LNCAP (cell line): ENCODE results near the gene AGGF1.

ENCODE experiments used
- CTCF ChIP-seq: fragments of 450-650 bp; IDR thresholded peaks from 2 replicates; pipeline ENCODE4 v1.5.1; 2017; ENCODE audit warnings: mild to moderate bottlenecking

AGGF1 gene

DNA sequence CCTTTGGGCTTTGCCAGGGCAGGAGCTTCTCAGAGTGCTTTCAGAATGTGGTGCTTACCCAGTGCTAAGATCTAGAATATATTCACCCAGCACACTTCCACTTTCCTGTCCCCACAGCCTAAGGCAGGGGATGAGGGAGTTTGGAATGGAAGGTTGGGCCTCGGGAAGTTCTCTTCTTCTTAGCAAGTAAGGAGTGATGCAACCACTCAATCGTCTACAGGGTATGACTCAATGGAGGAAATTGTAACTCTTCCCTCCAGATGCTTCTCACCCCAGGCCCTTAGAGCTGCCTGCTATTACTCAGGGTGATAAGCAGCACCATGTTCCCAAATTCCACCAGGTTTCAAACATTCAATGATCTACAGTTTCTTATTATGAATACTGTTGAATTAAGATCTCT is 30.8 kb upstream of the AGGF1 start:
- TF ChIP-seq CTCF = no peak

DNA sequence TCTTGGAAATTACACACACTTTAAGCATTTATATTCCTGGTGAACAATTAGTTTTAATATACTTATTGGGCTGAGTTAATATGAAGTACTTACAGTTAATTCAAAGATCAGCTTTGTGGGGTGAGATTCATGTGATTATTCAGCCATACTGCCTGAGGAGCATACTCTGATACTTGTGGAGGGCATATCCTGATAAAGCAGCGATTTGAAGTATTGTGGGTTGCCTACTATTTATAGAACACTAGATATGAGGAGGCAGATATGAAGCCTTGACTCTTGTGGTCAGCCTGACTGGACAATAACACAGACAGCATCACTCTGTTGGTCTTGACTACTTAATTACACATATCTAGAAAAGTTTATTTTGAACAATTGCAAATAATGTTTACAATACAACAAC is 27.0 kb upstream of the AGGF1 start:
- TF ChIP-seq CTCF = no peak

DNA sequence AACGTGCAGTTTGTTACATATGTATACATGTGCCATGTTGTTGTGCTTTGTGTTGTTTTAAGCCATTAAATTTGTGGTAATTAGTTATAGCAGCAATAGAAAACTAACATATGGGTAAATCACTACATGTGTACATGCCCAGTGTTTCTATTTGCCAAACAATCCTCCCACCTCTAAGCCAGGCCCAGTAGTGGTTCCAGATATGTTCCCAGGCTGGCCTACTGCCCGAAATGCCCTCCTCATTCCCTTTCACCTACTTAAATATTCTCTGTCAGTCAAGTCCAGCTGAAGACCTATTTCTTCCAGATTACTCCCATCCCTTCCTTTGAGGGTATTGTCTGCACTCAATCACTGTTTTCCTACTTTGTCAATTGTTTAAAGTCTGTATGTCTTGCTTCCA is 24.1 kb upstream of the AGGF1 start:
- no peak for TF ChIP-seq CTCF

DNA sequence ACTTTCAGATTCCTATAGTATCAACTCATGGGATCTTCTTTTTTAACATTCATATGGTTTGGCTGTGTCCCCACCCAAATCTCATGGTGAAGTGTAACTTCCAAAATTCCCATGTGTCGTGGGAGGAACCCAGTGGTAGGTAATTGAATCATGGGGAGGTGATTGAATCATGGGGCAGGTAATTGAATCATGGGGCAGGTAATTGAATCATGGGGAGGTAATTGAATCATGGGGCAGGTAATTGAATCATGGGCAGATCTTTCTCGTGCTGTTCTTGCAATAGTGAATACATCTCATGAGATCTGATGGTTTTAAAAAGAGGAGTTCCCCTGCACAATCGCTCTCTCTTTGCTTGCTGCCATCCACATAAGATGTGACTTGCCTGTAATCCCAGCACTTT is 21.8 kb upstream of the AGGF1 start:
- no peak for TF ChIP-seq CTCF

DNA sequence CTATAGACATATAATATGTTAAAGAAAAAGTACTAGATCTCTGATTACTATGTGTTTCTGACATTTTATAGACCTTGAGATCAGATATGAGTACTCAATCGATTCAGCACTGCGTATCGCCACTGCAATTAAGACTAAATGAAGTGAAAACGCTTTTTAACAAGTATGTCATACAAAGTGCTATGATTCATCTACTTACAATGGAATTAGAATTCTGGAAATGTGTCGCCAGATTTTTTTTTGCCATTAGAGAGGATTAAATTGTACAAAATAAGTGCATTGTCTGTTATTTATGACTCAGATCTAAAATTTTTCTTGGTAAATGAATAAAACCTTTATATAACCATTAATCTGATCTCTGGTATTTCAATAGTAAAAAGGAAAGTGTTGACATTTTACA is 20.0 kb upstream of the AGGF1 start:
- TF ChIP-seq CTCF = no peak

DNA sequence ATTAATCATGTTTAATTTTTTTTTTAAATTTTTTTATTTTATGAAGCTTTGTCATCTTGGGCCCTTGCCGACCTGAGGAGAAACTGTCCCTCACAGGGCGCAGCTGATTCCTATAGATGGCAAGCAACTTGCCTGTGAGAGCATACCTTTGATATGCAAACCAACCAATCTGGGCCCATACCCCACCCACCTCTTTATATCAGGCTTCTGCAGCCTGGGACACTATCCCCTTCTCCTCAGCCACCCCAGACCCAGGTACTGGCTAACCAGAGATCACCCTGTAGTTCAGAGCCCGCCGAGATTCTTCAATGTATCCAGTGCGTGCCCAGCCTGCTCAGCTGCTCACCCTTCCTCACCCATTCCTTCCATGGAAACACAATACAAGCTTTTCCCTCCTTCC is 18.7 kb upstream of the AGGF1 start:
- TF ChIP-seq CTCF = no peak

- no peak for TF ChIP-seq CTCF
Measured at GRCh38 chr5:77012601-77013000, 17.6 kb upstream of the AGGF1 start.

DNA sequence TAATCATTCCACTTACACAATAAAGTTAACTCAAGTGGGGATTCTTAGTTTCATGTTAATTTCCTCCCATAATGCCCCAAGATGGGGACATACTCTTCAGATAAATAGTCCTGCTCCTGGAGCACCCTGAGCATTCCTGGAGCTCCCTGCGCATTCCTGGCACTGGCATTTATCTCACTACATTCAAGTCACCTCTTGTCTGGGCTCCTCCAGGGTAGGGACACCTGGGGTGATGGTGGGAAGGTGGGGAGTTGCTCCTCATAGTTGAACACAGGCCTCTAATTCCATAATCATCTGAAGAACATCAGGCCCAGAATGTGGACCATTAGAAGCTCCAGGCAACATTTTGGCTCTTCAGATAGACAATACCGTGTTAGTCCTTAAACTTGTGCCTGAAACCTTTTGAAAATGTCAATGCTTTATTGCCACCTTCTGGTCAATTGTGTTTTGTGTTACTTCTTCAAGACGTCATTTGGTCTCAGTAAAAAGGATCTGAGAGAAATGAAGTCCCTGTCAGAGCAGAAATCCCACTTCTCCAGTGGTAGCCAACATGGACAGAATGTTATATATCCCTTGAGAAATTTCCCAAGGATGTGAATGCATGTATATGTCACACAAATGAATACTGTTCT is 14.2 kb upstream of the AGGF1 start:
- TF ChIP-seq CTCF = peak; percentile 63
